HG03571 (cell line): Measurements from ENCODE around the gene ARMC6.

Experiments used
- ATAC-seq: cut with Tn5 transposase; IDR thresholded peaks from one replicate; pipeline ENCODE4 v1.9.1; 2021; ENCODE audit not compliant: unreplicated experiment

ARMC6 gene

DNA sequence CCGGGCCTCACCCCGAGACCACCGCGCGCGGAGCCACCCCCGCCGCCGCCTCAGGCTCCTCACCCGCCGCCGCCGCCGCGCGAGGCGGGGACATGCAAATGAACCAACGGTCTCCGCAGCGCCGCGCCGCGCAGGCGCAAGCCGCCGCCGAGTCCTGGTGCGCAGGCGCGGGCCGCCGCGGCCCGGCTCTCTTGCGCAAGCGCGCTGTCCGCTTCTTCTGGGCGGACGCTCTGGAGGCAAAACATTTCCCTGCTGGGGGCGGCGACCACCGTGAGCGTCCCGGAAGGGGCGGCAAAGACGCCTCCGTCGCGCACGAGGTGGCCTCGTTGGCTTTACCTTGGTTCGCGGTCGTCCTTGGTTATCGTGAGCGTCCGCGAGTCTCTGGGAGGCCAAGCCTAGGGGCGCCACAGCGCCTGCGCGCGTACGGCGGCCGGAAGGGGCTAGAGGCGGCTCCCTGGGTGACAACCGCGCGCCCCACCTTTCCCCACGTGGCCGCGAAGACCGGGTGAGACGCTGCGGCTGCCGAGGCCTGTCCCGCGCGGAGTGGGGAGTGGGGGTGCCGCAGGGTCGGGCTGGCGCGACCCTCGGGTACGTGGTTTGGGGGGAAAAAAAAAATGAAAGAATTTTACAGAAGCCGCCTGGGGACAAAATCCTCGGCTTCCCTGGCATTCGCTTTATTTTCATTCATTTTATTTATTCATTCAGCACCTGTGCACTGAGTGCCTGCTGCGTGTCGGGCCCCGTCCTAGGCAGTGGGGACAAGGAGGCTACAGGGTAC is at the start of gene ARMC6, which contains the start of gene SUGP2:
ARMC6 (plus strand) TSS at position 178 of the 778 bp plus-strand sequence. CDS start 607 bp downstream, outside the sequence.
SUGP2 (minus strand) TSS at position 92 of the 778 bp plus-strand sequence. CDS start 2,446 bp downstream, outside the sequence.
- peak; percentile 67 for ATAC-seq

DNA sequence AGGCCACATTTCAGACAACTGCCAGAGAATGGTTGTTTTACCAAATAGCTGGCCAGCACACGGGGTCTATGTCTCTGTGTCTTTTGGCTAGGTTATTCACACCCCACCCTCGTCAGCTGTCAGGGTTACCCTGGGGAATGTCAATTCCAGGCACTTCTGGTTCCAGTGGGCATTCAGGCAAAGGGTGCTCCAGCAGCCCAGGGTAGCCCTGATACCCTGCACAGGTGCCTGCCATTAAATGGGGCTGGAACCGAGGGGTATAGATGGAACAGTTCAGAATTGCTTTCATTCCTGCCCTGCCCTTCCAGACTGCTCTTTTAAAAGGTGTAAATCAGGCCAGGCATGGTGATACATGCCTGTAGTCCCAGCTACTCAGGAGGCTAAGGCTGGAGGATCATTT is 49.2 kb upstream of the ARMC6 start:
- no peak for ATAC-seq

- no peak for ATAC-seq
Observed at GRCh38 chr19:18985257-18985656, 48.1 kb upstream of the ARMC6 start.

DNA sequence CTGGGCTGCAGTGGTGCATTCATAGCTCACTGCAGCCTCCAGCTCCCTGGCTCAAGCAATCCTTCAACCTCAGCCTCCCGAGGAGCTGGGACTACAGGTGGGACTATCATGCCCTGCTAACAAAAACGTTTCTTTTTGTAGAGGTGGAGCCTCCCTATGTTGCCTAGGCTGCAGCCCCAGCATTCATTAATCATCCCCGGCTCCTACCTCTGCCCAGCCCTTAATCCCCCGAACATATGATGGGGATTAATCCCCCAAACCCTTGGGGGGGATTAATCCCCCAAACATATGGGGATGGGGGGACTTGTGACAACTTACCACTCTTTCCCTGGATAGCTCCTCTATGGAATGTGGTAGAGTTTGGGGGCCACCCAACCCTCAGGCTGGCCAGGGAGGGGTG is 45.9 kb upstream of the ARMC6 start:
- no peak for ATAC-seq

DNA sequence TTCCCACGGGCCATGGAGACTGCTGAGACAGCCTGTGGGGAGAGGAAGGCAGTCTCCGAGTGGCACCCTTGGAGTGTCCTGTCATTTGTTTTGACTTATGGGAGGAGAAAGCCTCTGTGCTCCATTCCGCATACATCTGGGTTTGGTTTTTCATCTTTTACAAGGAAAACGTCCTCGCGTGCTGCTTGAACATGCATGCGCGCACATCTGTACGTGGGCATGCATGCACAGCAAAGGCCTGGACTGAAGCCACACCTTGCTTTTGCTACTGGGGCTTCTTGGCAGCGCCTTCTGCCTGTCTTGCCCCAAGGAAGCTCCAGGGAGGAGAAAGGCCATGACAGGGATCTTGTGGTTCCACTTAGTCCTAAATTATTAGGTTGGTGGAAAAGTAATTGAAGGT is 44.1 kb upstream of the ARMC6 start:
- ATAC-seq, result no peak

GRCh38 chr19:18990128-18990708 is 43.2 kb upstream of the ARMC6 start:
- no peak for ATAC-seq

- ATAC-seq, result no peak
Observed at GRCh38 chr19:18991006-18991405, 42.4 kb upstream of the ARMC6 start.

DNA sequence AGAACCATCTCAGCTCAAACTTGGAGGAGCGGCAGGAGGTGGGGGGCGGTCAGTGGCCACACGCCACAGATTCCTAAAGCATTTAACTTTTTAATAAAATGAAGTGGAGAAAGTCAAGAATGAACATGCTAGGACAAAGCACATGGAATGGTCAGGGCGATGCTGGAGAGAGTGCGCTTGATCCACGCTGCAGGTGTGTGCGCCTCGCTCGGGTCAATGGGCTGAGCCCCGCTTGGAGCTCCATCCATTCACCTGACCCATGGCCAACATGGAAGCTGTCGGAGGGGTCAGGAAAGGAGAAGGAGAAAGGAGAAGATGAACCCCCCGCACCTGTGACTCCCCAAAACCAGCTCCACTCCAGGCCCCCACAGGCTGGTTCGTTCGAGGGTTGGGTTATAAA is 41.9 kb upstream of the ARMC6 start:
- no peak for ATAC-seq

DNA sequence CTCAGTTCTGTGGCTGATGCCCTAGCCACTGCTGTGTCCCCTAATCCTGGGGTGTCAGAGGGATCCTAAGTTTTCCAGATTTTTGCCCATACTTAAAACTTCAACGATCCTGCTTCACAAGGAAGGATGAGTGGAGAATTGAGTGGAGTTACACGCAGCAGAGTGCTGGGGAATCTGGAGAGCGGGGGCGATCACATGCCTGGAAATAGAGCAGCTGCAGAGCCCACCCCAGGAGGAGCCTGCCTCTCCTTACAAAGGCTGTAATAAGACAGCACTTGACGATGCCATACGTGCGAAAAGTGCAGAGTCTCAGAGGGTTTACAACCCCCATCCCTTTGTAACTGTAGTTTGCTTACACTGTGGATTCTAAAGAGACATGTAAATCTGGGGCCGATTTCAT is 40.7 kb upstream of the ARMC6 start:
- no peak for ATAC-seq

DNA sequence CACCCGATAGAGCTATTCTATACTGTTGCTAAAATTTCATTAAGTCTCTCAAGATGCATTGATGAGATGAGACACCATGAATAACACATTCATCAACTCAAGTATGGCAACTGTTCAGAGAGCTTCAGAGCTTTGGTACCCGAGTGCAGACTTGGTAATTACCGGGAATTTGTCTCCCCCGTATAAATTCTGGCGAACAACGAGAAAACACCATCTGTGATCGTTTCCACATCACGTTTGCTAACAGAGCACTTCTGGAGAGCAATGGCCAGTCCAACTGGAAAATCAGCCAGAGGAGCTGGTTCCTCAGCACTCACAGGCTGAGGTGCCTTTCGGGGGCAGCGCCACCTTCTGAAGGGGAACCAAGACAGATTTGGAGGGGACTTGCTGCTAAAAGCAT is 40.3 kb upstream of the ARMC6 start:
- no peak for ATAC-seq

GRCh38 chr19:18995804-18996241 is 37.6 kb upstream of the ARMC6 start:
- no peak for ATAC-seq

DNA sequence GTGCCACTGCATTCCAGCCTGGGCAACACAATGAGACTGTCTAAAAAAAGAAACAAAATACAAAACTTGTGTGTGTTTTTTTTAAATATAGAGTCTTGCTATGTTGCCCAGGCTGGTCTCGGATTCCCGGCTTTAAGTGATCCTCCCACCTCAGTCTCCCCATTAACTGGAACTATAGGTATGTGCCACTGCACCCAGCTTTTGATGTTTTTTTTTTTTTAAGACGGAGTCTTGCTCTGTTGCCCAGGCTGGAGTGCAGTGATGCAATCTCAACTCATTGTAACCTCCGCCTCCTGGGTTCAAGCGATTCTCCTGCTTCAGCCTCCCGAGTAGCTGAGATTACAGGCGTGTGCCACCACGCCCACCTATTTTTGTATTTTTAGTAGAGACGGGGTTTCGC is 37.1 kb upstream of the ARMC6 start:
- ATAC-seq, result no peak

DNA sequence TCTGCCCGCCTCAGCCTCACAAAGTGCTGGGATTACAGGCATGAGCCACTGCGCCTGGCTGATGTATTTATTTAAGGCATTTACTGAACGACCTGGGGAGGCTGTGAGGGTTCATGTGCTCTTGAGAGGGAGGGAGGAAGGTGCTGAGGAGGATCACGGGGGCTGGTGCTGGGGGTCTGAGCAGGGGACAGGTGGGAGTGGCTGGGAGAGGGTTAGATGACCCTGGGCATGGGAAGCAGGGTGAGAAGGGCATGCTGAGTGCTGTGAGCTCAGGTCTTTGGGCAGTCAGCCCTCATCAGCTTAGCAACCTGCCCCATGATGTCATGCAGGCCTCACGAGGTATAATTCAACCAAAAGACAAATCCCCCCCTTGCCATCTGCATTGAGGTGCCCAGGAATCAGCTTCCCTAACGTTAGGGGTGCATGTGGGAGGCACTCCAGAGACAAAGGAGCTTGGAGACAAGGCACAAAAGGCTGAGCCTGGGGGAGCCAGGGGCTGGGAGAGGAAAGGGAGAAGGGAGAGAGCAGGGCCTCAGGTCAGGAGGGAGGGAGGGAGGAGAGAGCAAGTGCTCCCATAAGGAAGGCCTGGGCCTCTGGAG is 36.5 kb upstream of the ARMC6 start:
- ATAC-seq, result no peak

DNA sequence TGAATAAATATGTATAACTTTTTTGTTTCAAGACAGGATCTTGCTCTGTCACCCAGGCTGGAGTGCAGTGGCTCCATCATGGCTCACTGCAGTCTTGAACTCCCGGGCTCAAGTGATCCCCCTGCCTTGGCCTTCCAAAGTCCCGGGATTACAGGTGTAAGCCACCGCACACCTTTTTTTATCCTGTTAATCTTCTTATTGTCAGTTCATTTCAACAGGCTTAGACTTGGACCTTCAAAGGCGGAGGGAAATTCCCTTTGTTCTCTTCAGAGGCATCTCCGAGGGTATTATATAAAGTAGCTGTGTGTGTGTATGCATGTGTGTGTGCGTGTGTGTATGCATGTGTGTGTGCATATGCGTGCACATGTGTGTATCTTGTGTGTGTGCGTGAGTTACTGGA is 35.1 kb upstream of the ARMC6 start:
- ATAC-seq, result no peak

- ATAC-seq, result no peak
Observed at GRCh38 chr19:18999016-18999758, 34.2 kb upstream of the ARMC6 start.

DNA sequence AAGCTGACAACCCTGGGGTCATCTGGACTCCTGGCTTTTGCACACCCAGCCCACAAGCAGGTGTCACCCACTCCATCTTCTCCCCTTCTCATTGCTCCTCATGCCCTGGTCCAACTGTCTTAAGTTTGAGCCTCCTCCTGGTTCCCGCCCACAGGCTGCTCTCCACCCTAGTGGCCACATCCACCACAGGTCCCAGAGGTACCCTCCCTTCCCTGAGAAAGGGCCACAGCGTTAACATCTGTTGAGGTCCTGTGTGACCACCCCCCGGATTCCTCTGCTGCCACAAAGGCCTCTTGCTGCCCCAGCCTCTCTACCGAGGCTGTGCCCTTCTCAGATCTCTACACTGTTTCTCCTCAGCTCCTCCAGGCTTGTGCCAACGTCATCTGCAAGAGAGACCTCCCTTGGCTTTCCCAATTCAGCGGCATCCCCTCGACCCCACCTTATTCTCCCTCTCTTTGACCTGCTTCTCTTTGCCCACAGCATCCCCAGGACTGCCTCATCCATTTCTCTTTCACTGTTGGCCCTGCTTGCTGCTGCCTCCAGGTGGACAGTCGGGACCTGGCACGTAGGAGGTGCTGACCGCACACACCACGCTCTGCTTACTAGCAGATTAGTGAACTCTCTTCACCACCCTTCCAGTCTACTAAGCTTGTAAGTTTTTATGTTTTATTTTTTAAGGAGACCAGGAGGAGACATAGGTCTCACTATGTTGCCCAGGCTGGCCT is 33.3 kb upstream of the ARMC6 start:
- no peak for ATAC-seq

DNA sequence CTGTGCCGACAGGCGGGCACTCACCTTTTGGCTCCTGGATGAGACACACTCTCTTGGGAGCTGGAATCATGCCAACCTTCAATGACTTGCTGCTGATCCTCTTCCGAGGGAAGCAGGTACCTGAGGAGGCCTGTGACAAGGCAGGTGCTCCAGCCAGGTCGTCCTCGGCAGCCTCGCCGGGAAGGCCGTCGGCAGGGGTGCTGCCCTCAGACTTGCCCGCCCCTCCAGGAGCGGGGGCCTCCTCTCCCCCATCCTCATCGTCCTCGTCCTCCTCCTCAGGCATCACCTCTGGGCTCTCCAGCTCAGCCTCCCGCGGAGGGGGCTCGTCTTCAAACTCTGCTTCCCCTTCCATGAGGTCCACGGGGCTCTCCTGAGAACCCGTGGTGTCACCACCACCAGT is 29.3 kb upstream of the ARMC6 start:
- no peak for ATAC-seq

DNA sequence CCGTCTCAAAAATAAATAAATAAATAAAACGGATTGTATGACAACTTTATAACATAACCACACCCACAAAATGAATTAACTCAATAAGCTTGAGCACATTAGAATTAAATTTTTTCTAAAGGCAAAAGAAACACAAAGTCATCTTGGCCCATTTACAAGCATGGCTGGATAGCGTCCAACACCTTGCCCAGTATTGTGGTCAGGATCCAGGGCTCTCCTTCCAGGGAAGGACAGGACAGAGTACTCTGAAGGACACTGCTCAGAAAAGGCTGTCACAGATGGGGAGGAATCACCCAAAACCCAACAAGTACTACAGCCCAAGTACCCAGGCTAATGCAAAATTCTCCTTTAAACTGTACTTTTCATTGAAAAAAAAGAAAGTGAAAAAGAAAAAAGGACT is 27.2 kb upstream of the ARMC6 start:
- ATAC-seq, result no peak

DNA sequence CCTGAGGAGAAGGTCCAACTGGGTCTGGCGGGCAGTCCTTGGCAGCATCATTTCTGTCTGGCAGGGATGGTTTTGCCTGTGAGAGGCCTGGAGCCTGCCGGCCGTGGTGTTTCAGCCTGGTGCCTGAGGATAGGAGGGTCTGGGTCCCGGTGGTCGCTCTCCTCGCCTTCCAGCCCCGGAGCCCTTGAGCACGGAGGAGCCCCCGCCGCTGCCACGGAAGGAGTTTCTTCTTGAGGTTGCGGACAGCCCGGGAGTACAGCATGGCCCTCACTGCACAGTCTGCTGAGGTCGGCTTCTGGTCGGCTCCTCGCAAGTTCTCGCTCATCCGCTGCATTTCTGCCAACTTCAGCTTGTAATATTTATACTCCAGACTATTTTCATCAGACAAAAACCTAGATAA is 23.5 kb upstream of the ARMC6 start:
- ATAC-seq, result no peak

GRCh38 chr19:19010551-19010950 is 22.9 kb upstream of the ARMC6 start:
- no peak for ATAC-seq

DNA sequence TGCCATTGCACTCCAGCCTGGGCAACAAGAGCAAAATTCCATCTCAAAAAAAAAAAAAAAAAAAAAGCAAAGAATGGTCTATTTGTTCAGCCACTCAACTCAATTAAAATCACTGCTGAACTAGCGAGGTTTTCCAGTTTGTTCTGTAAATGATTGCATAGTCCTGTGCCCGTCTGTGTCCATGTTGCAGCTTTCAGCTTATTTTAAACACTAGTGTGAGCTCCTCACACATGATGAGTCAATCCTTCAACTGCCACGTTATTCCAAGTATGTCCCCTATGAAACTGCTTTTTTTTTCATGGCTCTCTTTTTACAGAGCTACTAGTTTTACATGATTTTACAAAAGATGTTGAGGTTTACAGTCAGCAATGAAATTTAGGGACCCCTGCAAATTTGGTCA is 12.3 kb upstream of the ARMC6 start:
- no peak for ATAC-seq
